H9 (cell line): ENCODE data around the gene DEPDC5. TPM values are rescaled to one million over a fixed set of nuclear protein-coding genes. Genes with fewer than 3 reads are reported as not detected.

ENCODE experiments used
- DNase-seq: peaks from one replicate; pipeline ENCODE4 v3.0.0-alpha.2; 2017
- H2AFZ ChIP-seq: one replicate; pipeline ENCODE4 v1.6.1; 2013; ENCODE audit warnings: mild to moderate bottlenecking, low read length, control low read depth, moderate library complexity
- H2AK5ac ChIP-seq: 2 replicates; pipeline ENCODE4 v1.6.1; 2013; ENCODE audit warnings: low read length, control low read depth, mixed read lengths; ENCODE audit not compliant: insufficient read length
- H2BK120ac ChIP-seq: one replicate; pipeline ENCODE4 v1.6.1; 2013; ENCODE audit warnings: low read depth, mild to moderate bottlenecking, low read length, control low read depth, inconsistent platforms; ENCODE audit not compliant: poor library complexity, severe bottlenecking
- H2BK12ac ChIP-seq: 2 replicates; pipeline ENCODE4 v1.6.1; 2013; ENCODE audit warnings: low read length, control low read depth, mixed read lengths, low read depth; ENCODE audit not compliant: insufficient read length
- H2BK15ac ChIP-seq: 2 replicates; pipeline ENCODE4 v1.6.1; 2013; ENCODE audit warnings: low read depth, low read length, control low read depth
- H2BK20ac ChIP-seq: one replicate; pipeline ENCODE4 v1.6.1; 2013; ENCODE audit warnings: low read depth, mild to moderate bottlenecking, low read length, control low read depth, inconsistent platforms; ENCODE audit not compliant: poor library complexity, severe bottlenecking
- H2BK5ac ChIP-seq: 2 replicates; pipeline ENCODE4 v1.6.1; 2013; ENCODE audit warnings: low read length, control low read depth, mixed read lengths; ENCODE audit not compliant: insufficient read length
- H3K14ac ChIP-seq: 2 replicates; pipeline ENCODE4 v1.6.1; 2013; ENCODE audit warnings: low read length, control low read depth; ENCODE audit not compliant: insufficient read depth
- H3K18ac ChIP-seq: 2 replicates; pipeline ENCODE4 v1.6.1; 2013; ENCODE audit warnings: low read depth, mild to moderate bottlenecking, mixed read lengths, low read length, control low read depth; ENCODE audit not compliant: insufficient read length
- H3K23ac ChIP-seq: 2 replicates; pipeline ENCODE4 v1.6.1; 2013; ENCODE audit warnings: low read length, control low read depth, mixed read lengths, low read depth; ENCODE audit not compliant: insufficient read length
- H3K23me2 ChIP-seq: 2 replicates; pipeline ENCODE4 v1.6.1; 2013; ENCODE audit warnings: low read depth, mild to moderate bottlenecking, mixed read lengths, low read length, control low read depth; ENCODE audit not compliant: insufficient read length, poor library complexity, severe bottlenecking
- H3K27ac ChIP-seq: 2 replicates; pipeline ENCODE4 v1.5.1; 2013; ENCODE audit warnings: low read length, control low read depth, mixed read lengths, low read depth; ENCODE audit not compliant: insufficient read length
- H3K27me3 ChIP-seq: 2 replicates; pipeline ENCODE4 v1.6.1; 2013; ENCODE audit warnings: low read length, control low read depth, inconsistent platforms; ENCODE audit not compliant: insufficient read depth
- H3K4ac ChIP-seq: 2 replicates; pipeline ENCODE4 v1.6.1; 2013; ENCODE audit warnings: low read depth, mild to moderate bottlenecking, control low read depth, inconsistent platforms, low read length, moderate library complexity
- H3K4me1 ChIP-seq: 2 replicates; pipeline ENCODE4 v1.6.1; 2013; ENCODE audit warnings: low read length, control low read depth, inconsistent platforms; ENCODE audit not compliant: insufficient read depth
- H3K4me2 ChIP-seq: 2 replicates; pipeline ENCODE4 v1.6.1; 2013; ENCODE audit warnings: low read length, control low read depth, mixed read lengths; ENCODE audit not compliant: insufficient read length, insufficient read depth
- H3K56ac ChIP-seq: 2 replicates; pipeline ENCODE4 v1.6.1; 2013; ENCODE audit warnings: low read depth, mild to moderate bottlenecking, mixed read lengths, low read length, control low read depth; ENCODE audit not compliant: insufficient read length
- H3K79me1 ChIP-seq: 2 replicates; pipeline ENCODE4 v1.6.1; 2013; ENCODE audit warnings: low read depth, mild to moderate bottlenecking, moderate library complexity, low read length, control low read depth, inconsistent platforms; ENCODE audit not compliant: insufficient read depth, poor library complexity, severe bottlenecking
- H3K79me2 ChIP-seq: 2 replicates; pipeline ENCODE4 v1.6.1; 2013; ENCODE audit warnings: low read length, control low read depth, inconsistent platforms; ENCODE audit not compliant: insufficient read depth
- H3K9ac ChIP-seq: 2 replicates; pipeline ENCODE4 v1.6.1; 2013; ENCODE audit warnings: low read length, control low read depth, mixed read lengths; ENCODE audit not compliant: insufficient read length; ENCODE audit errors: extremely low read depth
- H3K9me3 ChIP-seq: one replicate; pipeline ENCODE4 v1.6.1; 2013; ENCODE audit warnings: low read depth, low read length, inconsistent platforms; ENCODE audit not compliant: control insufficient read depth
- H3T11ph ChIP-seq: one replicate; pipeline ENCODE4 v1.6.1; 2013; ENCODE audit warnings: mild to moderate bottlenecking, low read length, control low read depth, inconsistent platforms
- H4K20me1 ChIP-seq: one replicate; pipeline ENCODE4 v1.6.1; 2013; ENCODE audit not compliant: control insufficient read depth, insufficient read length, insufficient read depth
- H4K5ac ChIP-seq: 2 replicates; pipeline ENCODE4 v1.6.1; 2013; ENCODE audit warnings: low read depth, mild to moderate bottlenecking, mixed read lengths, low read length, control low read depth; ENCODE audit not compliant: insufficient read length
- H4K8ac ChIP-seq: replicated peaks from 2 replicates; pipeline ENCODE4 v1.6.1; 2013; ENCODE audit warnings: low read length, control low read depth, mixed read lengths, low read depth; ENCODE audit not compliant: insufficient read length
- H4K91ac ChIP-seq: 2 replicates; pipeline ENCODE4 v1.6.1; 2013; ENCODE audit warnings: low read depth, mild to moderate bottlenecking, moderate library complexity, mixed read lengths, low read length, control low read depth; ENCODE audit not compliant: insufficient read length
- H3K27ac Mint-ChIP-seq, 3 experiments: 2 replicates in 2 of 3; 3 replicates in 1 of 3; pipeline ENCODE4 v1.8.0; 2020 to 2021; ENCODE audit warnings: mixed read lengths in 3 of 3, mild to moderate bottlenecking in 1 of 3, moderate library complexity in 1 of 3
- H3K27me3 Mint-ChIP-seq: 2 replicates; pipeline ENCODE4 v1.8.0; 2021; ENCODE audit warnings: low read depth, mild to moderate bottlenecking, moderate library complexity, mixed read lengths
- H3K36me3 Mint-ChIP-seq, 3 experiments: 2 replicates in 2 of 3; 3 replicates in 1 of 3; pipeline ENCODE4 v1.8.0; 2020 to 2021; ENCODE audit warnings: low read depth in 3 of 3, mixed read lengths in 3 of 3; ENCODE audit not compliant: insufficient read depth in 1 of 3
- H3K4me1 Mint-ChIP-seq, 2 experiments: 2 replicates each; pipeline ENCODE4 v1.8.0; 2020; ENCODE audit warnings: mixed read lengths in 2 of 2
- H3K4me3 Mint-ChIP-seq, 2 experiments: 2 replicates in 1 of 2; 3 replicates in 1 of 2; pipeline ENCODE4 v1.8.0; 2020 to 2021; ENCODE audit warnings: mild to moderate bottlenecking in 2 of 2, mixed read lengths in 2 of 2, moderate library complexity in 1 of 2
- H3K9me3 Mint-ChIP-seq, 2 experiments: 2 replicates in 1 of 2; 3 replicates in 1 of 2; pipeline ENCODE4 v1.8.0; 2020; ENCODE audit warnings: mild to moderate bottlenecking in 2 of 2, mixed read lengths in 2 of 2, moderate library complexity in 1 of 2
- CTCF ChIP-seq: fragments of 200-600 bp; sonication (generic); conservative IDR thresholded peaks from 3 replicates; pipeline ENCODE4 v1.8.0; 2021; ENCODE audit warnings: antibody characterized with exemption, mild to moderate bottlenecking
- WGBS: extraction: QIAGEN DNeasy Blood & Tissue Kit; methylation state at CpG from one replicate; pipeline ENCODE4 v1.1.7; 2013; ENCODE audit warnings: missing lambda C conversion rate, low lambda C conversion rate, mixed read lengths; ENCODE audit not compliant: insufficient read length; ENCODE audit errors: extremely low coverage; 5-methylcytosine and 5-hydroxymethylcytosine counted together
- total RNA-seq: library from RNA; stranded (reverse); gene quantifications from 2 replicates; pipeline ENCODE4 v1.2.1, GENCODE V29; 2021

Gene DEPDC5
- total RNA-seq, 1 experiment from 2014 or later, result 29.2 TPM

DNA sequence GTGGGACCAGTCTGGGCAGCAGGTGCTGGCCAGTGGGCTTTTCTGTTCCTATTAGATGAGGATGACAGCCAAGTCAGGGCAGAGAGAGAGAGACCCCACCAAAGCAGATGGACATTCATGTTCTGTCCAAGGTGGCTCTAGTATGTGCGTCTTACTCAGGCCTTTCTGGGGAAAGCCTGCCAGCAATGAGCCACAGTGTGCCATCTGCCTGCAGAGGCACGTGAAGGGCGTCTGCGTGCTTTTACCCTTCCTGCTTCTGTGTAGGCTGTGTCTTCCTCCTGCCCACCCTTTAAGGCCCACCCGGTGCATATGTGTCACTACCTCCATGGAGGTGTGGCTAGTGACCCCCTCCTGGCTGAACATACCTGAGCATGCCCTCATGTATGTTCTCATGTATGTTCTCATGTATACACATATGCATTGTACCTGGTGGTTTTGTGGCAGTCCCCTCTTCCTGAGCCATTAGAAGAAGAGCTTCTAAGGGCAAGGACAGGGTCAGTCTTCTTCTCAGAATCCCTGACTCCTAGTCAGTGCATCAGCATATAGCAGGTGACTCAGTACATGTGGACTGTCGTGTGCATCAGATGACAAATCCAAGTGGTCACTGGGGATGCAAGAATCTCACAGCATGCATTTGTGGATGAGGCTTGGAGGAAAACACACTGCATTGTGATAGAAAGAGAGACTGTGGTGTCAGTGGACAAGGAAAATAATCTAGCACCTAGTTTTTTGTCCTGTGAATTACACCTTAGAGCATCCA, 100.1 kb downstream of the DEPDC5 start:
- H3K27ac Mint-ChIP-seq, result no peak overlapping the region; a peak in 1 of 7 replicates
- no peak overlapping the region for H3K4me3 Mint-ChIP-seq
- Histone ChIP-seq H3K27me3 (no peaks in the 10 kb centered on the region), H3K9ac (no peak overlapping the region), H3K27ac (no peak overlapping the region), H3K23me2 (no peaks in the 10 kb centered on the region), H3K14ac (no peak overlapping the region), H3K4me1 (no peaks in the 10 kb centered on the region), H2BK20ac (no peak overlapping the region), H2BK5ac (no peak overlapping the region), H4K91ac (no peak overlapping the region), H3K4me2 (no peak overlapping the region), H2BK120ac (no peak overlapping the region), H2BK15ac (no peak overlapping the region), H2AFZ (no peak overlapping the region), H3T11ph (no peak overlapping the region), H3K56ac (no peak overlapping the region), H3K23ac (no peak overlapping the region), H4K20me1 (no peaks in the 10 kb centered on the region), H3K79me2 (no peaks in the 10 kb centered on the region), H4K5ac (no peak overlapping the region), H3K9me3 (no peaks in the 10 kb centered on the region), H3K18ac (no peak overlapping the region), H4K8ac (no peak overlapping the region), H2BK12ac (no peak overlapping the region), H3K79me1 (no peaks in the 10 kb centered on the region), H2AK5ac (no peak overlapping the region), H3K4ac (no peak overlapping the region)
- WGBS, result no CpG with 5 or more reads among the region's 6 CpGs
- H3K9me3 Mint-ChIP-seq, result peaks cover 2 to 4% of the 10 kb centered on the region in 2 experiments; a peak in 4 of 5 replicates
- peaks cover 10 to 12% of the 10 kb centered on the region in 2 experiments for H3K4me1 Mint-ChIP-seq
- peaks cover 5 to 24% (median 14%) of the 10 kb centered on the region in 3 experiments for H3K36me3 Mint-ChIP-seq
- DNase-seq, result no peak
- H3K27me3 Mint-ChIP-seq, result no peaks in the 10 kb centered on the region
- TF ChIP-seq CTCF, result no peak
